SK-N-SH (cell line): Measurements from ENCODE around the gene REEP1.

Experiments used
- CHD2 ChIP-seq: fragments of 150-350 bp; IDR thresholded peaks from 2 replicates; pipeline ENCODE4 v1.6.1; 2018; ENCODE audit warnings: low read length; ENCODE audit not compliant: partially characterized antibody
- CTCF ChIP-seq: fragments of 200-600 bp; sonication (generic); IDR thresholded peaks from 2 replicates; pipeline ENCODE4 v1.6.1; 2017; ENCODE audit warnings: antibody characterized with exemption, mild to moderate bottlenecking, moderate library complexity
- PBX3 ChIP-seq: IDR thresholded peaks from 2 replicates; pipeline ENCODE4; 2012
- POLR2AphosphoS5 ChIP-seq: IDR thresholded peaks from 2 replicates; pipeline ENCODE4 v1.6.1; 2012; ENCODE audit warnings: low read depth, low read length
- TEAD4 ChIP-seq: IDR thresholded peaks from 2 replicates; pipeline ENCODE4 v1.4.0; 2012; ENCODE audit warnings: mild to moderate bottlenecking, borderline replicate concordance; ENCODE audit not compliant: insufficient read depth
- TF ChIP-seq, protein P1 (sequence below): IDR thresholded peaks from 2 replicates; pipeline ENCODE4 v1.4.0; 2012; ENCODE audit warnings: low read depth, borderline replicate concordance

GRCh38 chr2:86305915-86306254 is 31.5 kb downstream of the REEP1 start:
- TF ChIP-seq POLR2AphosphoS5 (no peak), CHD2 (no peak), PBX3 (no peak), CTCF (no peak), TEAD4 (no peak)
- TF ChIP-seq, protein P1, sequence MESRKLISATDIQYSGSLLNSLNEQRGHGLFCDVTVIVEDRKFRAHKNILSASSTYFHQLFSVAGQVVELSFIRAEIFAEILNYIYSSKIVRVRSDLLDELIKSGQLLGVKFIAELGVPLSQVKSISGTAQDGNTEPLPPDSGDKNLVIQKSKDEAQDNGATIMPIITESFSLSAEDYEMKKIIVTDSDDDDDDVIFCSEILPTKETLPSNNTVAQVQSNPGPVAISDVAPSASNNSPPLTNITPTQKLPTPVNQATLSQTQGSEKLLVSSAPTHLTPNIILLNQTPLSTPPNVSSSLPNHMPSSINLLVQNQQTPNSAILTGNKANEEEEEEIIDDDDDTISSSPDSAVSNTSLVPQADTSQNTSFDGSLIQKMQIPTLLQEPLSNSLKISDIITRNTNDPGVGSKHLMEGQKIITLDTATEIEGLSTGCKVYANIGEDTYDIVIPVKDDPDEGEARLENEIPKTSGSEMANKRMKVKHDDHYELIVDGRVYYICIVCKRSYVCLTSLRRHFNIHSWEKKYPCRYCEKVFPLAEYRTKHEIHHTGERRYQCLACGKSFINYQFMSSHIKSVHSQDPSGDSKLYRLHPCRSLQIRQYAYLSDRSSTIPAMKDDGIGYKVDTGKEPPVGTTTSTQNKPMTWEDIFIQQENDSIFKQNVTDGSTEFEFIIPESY, result no peak
